GM19438 (cell line): Measurements from ENCODE around the gene TTC31.
A peak's percentile ranks its signal among the peaks of the same experiment; 100 is the strongest.

Experiments
- ATAC-seq: cut with Tn5 transposase; IDR thresholded peaks from one replicate; pipeline ENCODE4 v1.9.1; 2021; ENCODE audit warnings: low read depth; ENCODE audit not compliant: unreplicated experiment

TTC31 gene

GRCh38 chr2:74524955-74525716 lies 42.3 kb downstream of the TTC31 start:
- ATAC-seq: no peak

GRCh38 chr2:74525717-74526648 lies 43.1 kb downstream of the TTC31 start, which contains the start of gene DQX1:
Gene DQX1 (minus strand): TSS chr2:74526231. CDS start chr2:74525729, 502 bp downstream.
- ATAC-seq: no peak

- no peak for ATAC-seq
Observed at GRCh38 chr2:74526649-74527230, 43.9 kb downstream of the TTC31 start.

- no peak for ATAC-seq
Observed at GRCh38 chr2:74527741-74528140, 44.9 kb downstream of the TTC31 start.

DNA sequence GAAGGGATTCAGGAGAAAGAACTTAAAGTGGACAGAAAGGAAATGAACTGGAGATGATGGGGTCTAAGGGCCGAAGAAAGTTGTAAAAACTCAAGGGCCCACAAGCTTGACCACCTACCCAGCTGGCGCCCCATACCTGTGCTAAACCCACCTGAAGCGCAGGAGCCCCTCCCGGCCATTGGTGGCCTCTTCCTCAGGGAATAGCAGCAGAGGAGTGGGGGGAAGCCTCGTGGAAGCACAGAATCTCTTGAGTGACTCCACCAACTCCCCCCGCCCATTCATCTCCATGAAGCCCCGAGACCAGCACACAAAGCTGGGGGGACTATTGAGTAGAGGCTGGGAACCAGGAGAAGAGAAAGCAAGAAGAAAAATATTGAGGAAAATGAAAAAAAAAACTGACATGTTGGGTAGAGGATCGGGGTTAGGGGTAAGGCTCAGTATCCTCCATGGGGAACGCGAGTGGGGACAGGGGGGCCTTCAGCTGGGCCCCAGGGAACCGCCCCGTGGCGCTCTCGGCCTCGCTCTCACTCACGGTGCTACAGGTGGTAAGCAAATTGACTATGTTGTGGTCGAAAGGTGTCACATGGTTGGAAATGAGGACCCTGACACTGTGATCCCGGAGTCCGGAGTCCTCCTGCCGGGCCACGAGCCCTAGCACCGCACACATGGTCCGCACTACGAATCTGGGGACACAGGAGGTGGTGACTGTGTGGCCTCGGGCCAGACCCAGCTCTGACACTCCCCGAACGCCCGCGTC lies 45.9 kb downstream of the TTC31 start:
- ATAC-seq: peak; percentile 9

DNA sequence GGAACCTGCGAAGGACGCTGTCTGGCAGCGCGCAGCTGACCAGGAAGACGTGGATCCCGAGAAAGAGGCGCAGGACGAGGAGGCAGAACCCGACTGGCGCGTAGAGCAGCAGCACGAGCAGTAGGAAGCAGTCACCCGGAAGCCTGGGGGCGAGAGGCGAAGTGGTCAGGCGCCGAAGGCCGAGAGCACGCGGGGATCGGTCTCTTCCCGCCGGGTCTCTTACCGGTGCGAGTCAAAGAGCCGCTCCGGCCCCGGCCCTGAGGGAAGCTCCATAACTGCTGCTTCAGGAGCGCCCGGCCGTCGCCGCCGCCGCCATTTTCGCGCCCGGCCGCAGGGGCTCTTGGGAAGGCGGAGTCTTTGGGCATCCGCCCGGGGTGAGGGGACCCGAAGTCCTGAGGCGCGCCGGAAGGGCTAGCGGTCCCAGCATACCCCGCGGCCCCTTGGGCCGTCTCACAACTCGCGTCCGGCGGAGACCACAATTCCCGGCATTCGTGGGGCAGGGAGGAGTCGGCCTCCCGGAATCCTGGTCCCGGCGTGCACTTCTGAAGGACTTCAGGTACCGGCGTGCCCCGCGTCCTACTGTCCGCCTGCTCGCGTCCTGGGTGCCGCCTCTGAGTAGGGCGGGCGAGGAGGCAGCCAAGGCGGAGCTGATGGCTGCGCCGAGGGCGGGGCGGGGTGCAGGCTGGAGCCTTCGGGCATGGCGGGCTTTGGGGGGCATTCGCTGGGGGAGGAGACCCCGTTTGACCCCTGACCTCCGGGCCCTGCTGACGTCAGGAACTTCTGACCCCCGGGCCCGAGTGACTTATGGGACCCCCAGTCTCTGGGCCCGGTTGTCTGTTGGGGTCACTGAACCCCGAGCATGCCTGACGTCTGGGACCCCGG lies 46.7 kb downstream of the TTC31 start, which contains the start of the genes AUP1 and HTRA2:
AUP1 (minus strand) TSS at position 350 of the 882 bp plus-strand sequence; CDS start at position 273, 77 bp downstream.
HTRA2 (plus strand) TSS at position 577 of the 882 bp plus-strand sequence; CDS start at position 651, 74 bp downstream.
- peak; percentile 82 for ATAC-seq

GRCh38 chr2:74530239-74531187 lies 47.6 kb downstream of the TTC31 start:
- ATAC-seq: peak; percentile 28

- ATAC-seq: no peak
Observed at GRCh38 chr2:74531666-74532065, 48.8 kb downstream of the TTC31 start.

- ATAC-seq: no peak
Observed at GRCh38 chr2:74532222-74532621, 49.3 kb downstream of the TTC31 start.

GRCh38 chr2:74533464-74533863 lies 50.6 kb downstream of the TTC31 start:
- no peak for ATAC-seq

- no peak for ATAC-seq
Observed at GRCh38 chr2:74534411-74534810, 51.5 kb downstream of the TTC31 start.

DNA sequence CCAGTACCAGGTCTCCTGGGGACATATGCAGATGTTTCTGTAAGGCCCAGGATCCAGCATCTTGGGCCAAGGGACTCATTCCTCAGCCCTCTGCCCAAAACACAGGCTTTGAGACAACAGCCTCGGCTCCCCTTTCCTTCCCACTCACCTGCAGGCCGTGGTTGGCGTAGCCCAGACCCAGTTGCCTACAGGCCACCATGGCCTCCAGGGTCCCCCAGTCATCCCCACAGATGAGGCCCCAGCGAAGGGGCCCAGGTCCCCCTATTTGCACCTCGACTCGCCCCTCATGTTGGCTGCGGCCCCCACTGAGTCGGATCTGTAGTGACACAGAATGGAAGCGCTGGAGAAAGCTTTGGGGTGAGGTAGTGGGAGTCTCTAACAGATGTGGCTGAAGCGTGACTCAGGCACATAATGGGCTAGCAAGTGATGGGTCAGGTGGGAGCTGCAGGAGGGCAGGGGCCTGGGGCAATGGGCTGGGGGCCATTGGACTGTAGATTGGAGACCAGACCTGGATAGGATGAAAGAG lies 52.6 kb downstream of the TTC31 start:
- no peak for ATAC-seq

DNA sequence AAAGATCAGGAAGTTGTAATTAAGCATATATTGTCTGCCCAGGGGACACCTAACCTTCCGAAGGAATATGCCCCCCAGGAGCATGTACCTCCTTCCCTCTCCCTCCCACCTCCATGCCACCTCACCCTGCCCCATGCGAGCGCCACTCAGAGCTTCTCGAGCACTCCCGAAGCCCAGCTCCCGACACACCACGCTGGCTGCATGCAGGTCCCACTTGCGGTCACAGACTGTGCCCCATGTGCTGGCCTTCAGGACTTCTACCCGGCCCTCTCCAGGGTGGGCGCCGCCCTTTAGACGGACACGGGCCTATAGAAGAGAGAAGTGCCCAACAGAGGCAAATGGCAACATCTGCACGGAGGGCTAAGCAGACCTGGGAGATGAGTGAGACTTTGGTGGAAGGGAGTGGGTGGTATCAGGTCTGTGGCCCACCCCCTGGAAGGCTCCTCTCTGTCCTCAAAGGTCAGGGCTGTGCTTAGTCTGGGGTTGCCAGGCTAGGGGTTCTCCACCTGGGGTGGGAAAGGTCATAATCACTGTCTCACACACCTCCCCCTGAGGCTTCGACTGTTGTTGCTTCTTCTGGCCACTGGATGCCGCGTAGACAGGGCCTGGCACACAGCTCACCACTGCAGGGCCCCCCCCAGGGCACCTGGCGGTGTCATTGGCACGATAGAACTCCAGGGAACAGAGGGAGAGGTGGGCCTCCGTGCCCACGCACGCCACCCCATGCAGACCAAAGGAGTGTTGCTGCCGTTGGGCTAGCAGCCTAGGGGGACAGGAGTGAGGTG lies 53.5 kb downstream of the TTC31 start:
- ATAC-seq: no peak

DNA sequence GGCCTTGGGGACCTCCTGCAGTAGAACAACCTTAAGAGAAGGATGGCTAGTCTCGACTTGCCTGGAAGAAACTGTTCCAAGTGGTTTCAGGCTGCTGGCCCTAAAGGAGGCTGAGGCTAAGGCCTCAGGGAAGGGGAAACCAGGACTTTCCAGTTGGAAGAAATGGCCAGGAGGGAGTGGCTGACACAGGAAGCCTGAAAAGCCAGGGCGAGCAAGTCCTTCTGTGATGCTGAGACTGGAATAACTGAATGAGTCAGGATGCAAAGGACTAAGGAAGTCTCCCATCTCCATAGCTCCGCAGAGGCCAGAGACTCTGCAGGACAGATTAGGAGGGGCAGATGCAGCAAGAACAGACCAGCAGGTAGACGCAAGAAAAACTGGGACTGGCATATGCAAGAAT lies 54.3 kb downstream of the TTC31 start:
- ATAC-seq: no peak

GRCh38 chr2:74538881-74539339 lies 56.0 kb downstream of the TTC31 start:
- no peak for ATAC-seq

GRCh38 chr2:74540291-74540690 lies 57.4 kb downstream of the TTC31 start:
- ATAC-seq: no peak

DNA sequence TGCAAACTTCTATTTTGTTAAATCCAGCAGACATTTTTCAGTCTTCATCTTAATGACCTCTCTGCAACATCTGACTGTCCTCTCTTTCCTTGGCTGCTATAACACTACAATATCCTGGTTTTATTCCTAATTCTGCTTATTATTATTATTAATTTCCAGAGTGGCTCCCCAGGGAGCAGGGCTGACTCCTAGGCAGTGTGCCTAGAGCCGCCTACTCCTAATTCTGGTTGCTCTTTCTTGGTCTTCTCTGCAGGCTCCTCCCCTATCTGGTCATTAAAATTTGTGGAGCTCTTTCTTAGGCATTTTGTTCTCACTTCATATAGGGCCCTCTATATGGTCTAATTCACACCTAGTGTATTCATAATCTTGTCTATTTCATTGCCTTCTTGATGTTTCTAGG lies 60.1 kb downstream of the TTC31 start:
- no peak for ATAC-seq
